Esophagus muscularis mucosa (tissue), 4 donors: ENCODE results near the gene CHST9. TPM values are rescaled to one million over a fixed set of nuclear protein-coding genes. Genes with fewer than 3 reads are reported as not detected.

Experiments
- DNase-seq: peaks from one replicate; pipeline ENCODE4 v3.0.0-alpha.2; 2017; ENCODE audit errors: extremely low spot score
- H3K27ac ChIP-seq, 4 donors: fragments of 200-600 bp; sonication (generic); replicated peaks in 1 of 4; 1 replicate in 3 of 4; 2 replicates in 1 of 4; pipeline ENCODE4 v1.5.1; 2016 to 2019; ENCODE audit warnings: mild to moderate bottlenecking in 1 of 4
- H3K27me3 ChIP-seq, 4 donors: fragments of 200-600 bp; sonication (generic); one replicate each; pipeline versions ENCODE4 v1.5.1 to v1.6.0; 2016 to 2019
- H3K36me3 ChIP-seq, 4 donors: fragments of 200-600 bp; sonication (generic); one replicate each; pipeline ENCODE4 v1.5.1; 2016 to 2019
- H3K4me1 ChIP-seq, 4 donors: fragments of 200-600 bp; sonication (generic); one replicate each; pipeline ENCODE4 v1.5.1; 2016 to 2019
- H3K4me3 ChIP-seq, 4 donors: fragments of 200-600 bp; sonication (generic); 1 replicate in 2 of 4; 2 replicates in 2 of 4; pipeline ENCODE4 v1.5.1; 2016 to 2019; ENCODE audit warnings: mild to moderate bottlenecking in 4 of 4, moderate library complexity in 1 of 4
- H3K9me3 ChIP-seq, 4 donors: fragments of 200-600 bp; sonication (generic); 1 replicate in 3 of 4; 2 replicates in 1 of 4; pipeline ENCODE4 v1.5.1; 2016 to 2019
- EP300 ChIP-seq: sonication (generic); formaldehyde crosslinking; IDR thresholded peaks from one replicate; pipeline ENCODE4 v1.6.1; 2017; ENCODE audit warnings: antibody characterized with exemption
- POLR2A ChIP-seq: fragments of 450-650 bp; IDR thresholded peaks from one replicate; pipeline ENCODE4 v1.6.1; 2017; ENCODE audit warnings: antibody characterized with exemption, moderate library complexity, mild to moderate bottlenecking, low read depth
- POLR2AphosphoS5 ChIP-seq, 2 donors: sonication (generic); formaldehyde crosslinking; IDR thresholded peaks; one replicate each; pipeline ENCODE4 v1.6.1; 2017; ENCODE audit warnings: antibody characterized with exemption in 2 of 2
- WGBS: methylation state at CpG from one replicate; pipeline ENCODE4 v1.1.5; 2018; 5-methylcytosine and 5-hydroxymethylcytosine counted together
- intact Hi-C: fragments of 100-400 bp; cut with DNase I; formaldehyde crosslinking; loops from one replicate; pipeline ENCODE4 v1.15.1; 2023
- total RNA-seq, 4 donors: library from RNA; depleted of rRNA; stranded (reverse); fragments of >200 nt; gene quantifications; one replicate each; pipeline versions ENCODE4 v1.1.0 to v1.2.1, GENCODE V29; 2016
- TF ChIP-seq, protein P1 (sequence below), 3 experiments: fragments of 200-600 bp in 2 of 3; fragments of 450-650 bp in 1 of 3; sonication (generic) in 2 of 3; IDR thresholded peaks; one replicate each; pipeline ENCODE4 v1.5.1; 2017 to 2019; ENCODE audit warnings: antibody characterized with exemption in 3 of 3, mild to moderate bottlenecking in 2 of 3, moderate library complexity in 1 of 3

Gene CHST9
- total RNA-seq, 4 donors from 2014 or later: 0.42 to 2.4 (median 1.4) TPM

DNA sequence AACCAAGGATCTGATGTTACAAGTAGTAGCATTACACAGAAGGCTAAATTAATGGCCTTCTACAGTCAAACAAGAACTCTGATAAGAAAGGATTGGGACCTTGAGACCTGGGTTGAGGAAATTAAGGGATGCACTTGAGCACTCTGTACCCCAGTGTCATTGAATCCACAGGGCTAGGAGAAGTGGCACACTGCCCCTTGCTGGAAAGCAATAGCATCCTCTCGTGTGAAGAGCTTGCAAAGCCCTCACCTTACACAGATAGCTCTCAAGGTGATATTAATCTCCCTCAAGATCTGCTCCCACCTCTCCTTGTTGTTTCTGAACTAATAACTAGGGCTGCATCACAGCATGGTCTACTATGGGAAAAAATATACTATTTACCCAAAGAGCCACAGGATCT is 26.5 kb upstream of the CHST9 start:
- H3K27me3 ChIP-seq: no peaks in the 10 kb centered on the region
- intact Hi-C loops: no loop called here
- no peaks in the 10 kb centered on the region for H3K4me1 ChIP-seq
- no peak overlapping the region for H3K4me3 ChIP-seq
- no peak overlapping the region for H3K27ac ChIP-seq
- TF ChIP-seq POLR2A (no peak), EP300 (no peak), POLR2AphosphoS5 (IDR thresholded peaks at IDR 0.05) (no peak)
- TF ChIP-seq, protein P1, sequence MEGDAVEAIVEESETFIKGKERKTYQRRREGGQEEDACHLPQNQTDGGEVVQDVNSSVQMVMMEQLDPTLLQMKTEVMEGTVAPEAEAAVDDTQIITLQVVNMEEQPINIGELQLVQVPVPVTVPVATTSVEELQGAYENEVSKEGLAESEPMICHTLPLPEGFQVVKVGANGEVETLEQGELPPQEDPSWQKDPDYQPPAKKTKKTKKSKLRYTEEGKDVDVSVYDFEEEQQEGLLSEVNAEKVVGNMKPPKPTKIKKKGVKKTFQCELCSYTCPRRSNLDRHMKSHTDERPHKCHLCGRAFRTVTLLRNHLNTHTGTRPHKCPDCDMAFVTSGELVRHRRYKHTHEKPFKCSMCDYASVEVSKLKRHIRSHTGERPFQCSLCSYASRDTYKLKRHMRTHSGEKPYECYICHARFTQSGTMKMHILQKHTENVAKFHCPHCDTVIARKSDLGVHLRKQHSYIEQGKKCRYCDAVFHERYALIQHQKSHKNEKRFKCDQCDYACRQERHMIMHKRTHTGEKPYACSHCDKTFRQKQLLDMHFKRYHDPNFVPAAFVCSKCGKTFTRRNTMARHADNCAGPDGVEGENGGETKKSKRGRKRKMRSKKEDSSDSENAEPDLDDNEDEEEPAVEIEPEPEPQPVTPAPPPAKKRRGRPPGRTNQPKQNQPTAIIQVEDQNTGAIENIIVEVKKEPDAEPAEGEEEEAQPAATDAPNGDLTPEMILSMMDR (IDR thresholded peaks at IDR 0.05): no peak
- H3K36me3 ChIP-seq: no peaks in the 10 kb centered on the region
- H3K9me3 ChIP-seq: no peaks in the 10 kb centered on the region
- DNase-seq: no peak
- 56% methylated on average over 1 of the region's 1 CpG for WGBS

DNA sequence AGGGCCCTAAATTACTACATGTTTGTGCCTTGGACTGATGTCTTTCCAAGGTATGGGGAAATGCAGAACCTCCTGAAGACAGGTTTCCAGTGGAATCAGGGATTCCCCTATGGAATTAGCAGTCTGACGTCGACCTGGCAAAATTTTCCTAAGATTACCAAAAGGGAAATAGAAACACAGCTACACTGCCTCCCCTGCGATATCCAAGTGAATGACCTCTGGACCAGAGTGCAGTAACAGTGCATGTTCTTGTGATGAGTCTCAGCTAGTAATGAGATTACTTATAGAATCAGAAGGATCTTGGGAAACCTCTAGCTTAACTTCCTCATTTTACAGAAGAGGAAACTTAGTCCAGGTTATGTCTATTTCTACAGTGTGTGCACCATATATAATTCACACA is 21.3 kb upstream of the CHST9 start:
- 89% methylated on average over 3 of the region's 3 CpGs for whole genome bisulfite sequencing
- Histone ChIP-seq H3K27me3 (no peaks in the 10 kb centered on the region), H3K36me3 (no peaks in the 10 kb centered on the region), H3K27ac (no peak overlapping the region), H3K9me3 (no peaks in the 10 kb centered on the region), H3K4me3 (no peak overlapping the region), H3K4me1 (no peaks in the 10 kb centered on the region)
- no peak for DNase-seq
- TF ChIP-seq, protein P1 (IDR thresholded peaks at IDR 0.05): no peak
- no peak for TF ChIP-seq EP300
- TF ChIP-seq POLR2A: no peak
- TF ChIP-seq POLR2AphosphoS5 (IDR thresholded peaks at IDR 0.05): no peak
- intact Hi-C loops: no loop called here

DNA sequence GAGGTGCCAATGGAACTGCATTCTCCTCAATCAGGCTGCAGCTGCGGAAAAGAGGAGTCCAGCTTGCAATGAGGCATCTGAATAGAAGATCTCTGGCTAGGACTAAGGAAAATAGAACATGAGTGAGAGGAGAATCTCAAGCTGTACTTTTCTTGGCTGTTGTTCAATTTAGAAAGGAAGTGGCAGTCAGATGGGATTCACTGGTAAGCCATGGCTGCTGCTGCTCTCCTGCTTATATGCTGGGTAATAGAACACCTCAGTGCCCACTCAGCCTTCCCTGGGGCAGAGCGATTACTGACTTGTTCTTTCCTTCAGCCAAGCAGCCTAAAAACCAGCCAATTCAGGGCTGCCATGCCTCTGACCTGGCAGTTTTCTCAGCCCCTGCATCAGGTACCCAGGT is 17.6 kb upstream of the CHST9 start:
- WGBS: 85% methylated on average over 2 of the region's 2 CpGs
- no peaks in the 10 kb centered on the region for H3K4me1 ChIP-seq
- DNase-seq: no peak
- no peak overlapping the region for H3K4me3 ChIP-seq
- no peaks in the 10 kb centered on the region for H3K36me3 ChIP-seq
- TF ChIP-seq, protein P1 (IDR thresholded peaks at IDR 0.05): no peak
- TF ChIP-seq POLR2A: no peak
- TF ChIP-seq EP300: no peak
- no peaks in the 10 kb centered on the region for H3K9me3 ChIP-seq
- intact Hi-C loops: no loop called here
- H3K27ac ChIP-seq: no peak overlapping the region
- no peaks in the 10 kb centered on the region for H3K27me3 ChIP-seq

DNA sequence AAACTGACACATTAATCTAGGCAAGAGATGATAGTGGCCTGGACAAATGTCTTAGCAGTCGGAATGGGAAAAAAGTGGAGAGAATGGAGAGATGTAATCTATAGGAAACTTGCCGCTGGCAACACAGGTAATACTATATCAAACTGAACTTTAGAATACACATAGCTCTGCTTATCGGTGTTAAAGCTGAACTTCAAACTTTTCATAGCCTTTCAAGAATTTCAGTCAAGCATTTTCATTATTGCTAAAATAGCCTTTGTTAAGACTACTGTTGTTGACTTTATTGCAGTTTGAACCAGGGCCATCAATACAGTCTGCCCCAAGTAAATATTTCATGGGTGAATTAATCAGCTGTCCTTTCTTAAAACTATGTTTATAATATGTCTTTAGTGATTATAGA is 12.9 kb upstream of the CHST9 start:
- Histone ChIP-seq H3K27ac (no peak overlapping the region), H3K4me1 (no peaks in the 10 kb centered on the region), H3K36me3 (no peaks in the 10 kb centered on the region), H3K27me3 (no peaks in the 10 kb centered on the region), H3K4me3 (no peak overlapping the region), H3K9me3 (no peaks in the 10 kb centered on the region)
- intact Hi-C loops: no loop called here
- no peak for DNase-seq
- TF ChIP-seq, protein P1 (IDR thresholded peaks at IDR 0.05): no peak
- no peak for TF ChIP-seq EP300
- TF ChIP-seq POLR2AphosphoS5 (IDR thresholded peaks at IDR 0.05): no peak
- 63% methylated on average over 3 of the region's 3 CpGs for WGBS

DNA sequence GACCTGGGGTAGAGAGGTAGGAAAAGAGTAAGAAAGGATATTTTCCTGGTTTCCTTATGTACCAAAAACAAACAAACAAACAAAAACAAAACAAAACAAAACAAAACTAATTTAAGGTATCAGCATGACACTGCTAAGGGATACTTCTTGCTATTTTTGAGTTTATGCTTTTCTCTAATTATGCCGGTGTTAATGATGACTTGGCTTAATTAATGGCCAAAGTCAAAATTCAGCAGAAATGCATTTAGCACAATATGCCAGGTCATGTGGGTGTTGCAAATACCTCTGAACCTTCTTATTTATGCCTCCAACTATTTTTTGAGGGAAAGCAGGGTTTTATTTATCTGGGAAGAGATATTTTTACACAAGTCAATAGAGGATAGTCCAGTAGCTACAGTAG is 3.2 kb upstream of the CHST9 start:
- intact Hi-C loops: no loop called here
- no peak overlapping the region for H3K4me3 ChIP-seq
- H3K27ac ChIP-seq: no peak overlapping the region
- no peaks in the 10 kb centered on the region for H3K9me3 ChIP-seq
- H3K4me1 ChIP-seq: peaks cover 0 to 16% (median 12%) of the 10 kb centered on the region in 4 donors
- DNase-seq: no peak
- H3K36me3 ChIP-seq: no peaks in the 10 kb centered on the region
- peaks cover 0 to 27% (median 13%) of the 10 kb centered on the region in 4 donors for H3K27me3 ChIP-seq
- 96% methylated on average over 1 of the region's 1 CpG for WGBS
- TF ChIP-seq EP300 (no peak), POLR2A (no peak), POLR2AphosphoS5 (IDR thresholded peaks at IDR 0.05) (no peak)
- TF ChIP-seq, protein P1 (IDR thresholded peaks at IDR 0.05): no peak
